Subcutaneous abdominal adipose tissue (tissue), 5 donors: ENCODE measurements around the gene CUL5.

Source experiments
- H3K27ac ChIP-seq: one replicate; pipeline ENCODE4 v1.7.0; 2013; ENCODE audit warnings: low read depth, mild to moderate bottlenecking, inconsistent platforms, low read length, moderate library complexity
- H3K27me3 ChIP-seq, 5 donors: one replicate each; pipeline ENCODE4 v1.7.0; 2013; ENCODE audit warnings: low read length in 5 of 5, inconsistent platforms in 1 of 5; ENCODE audit not compliant: control insufficient read depth in 5 of 5, insufficient read depth in 4 of 5
- H3K36me3 ChIP-seq, 5 donors: one replicate each; pipeline ENCODE4 v1.7.0; 2013; ENCODE audit warnings: low read length in 5 of 5; ENCODE audit not compliant: control insufficient read depth in 5 of 5, insufficient read depth in 5 of 5
- H3K4me1 ChIP-seq, 5 donors: one replicate each; pipeline ENCODE4 v1.7.0; 2013; ENCODE audit warnings: low read length in 5 of 5, mild to moderate bottlenecking in 3 of 5, moderate library complexity in 1 of 5; ENCODE audit not compliant: control insufficient read depth in 5 of 5, insufficient read depth in 5 of 5
- H3K4me3 ChIP-seq, 5 donors: one replicate each; pipeline ENCODE4 v1.7.0; 2013; ENCODE audit warnings: low read length in 5 of 5, low read depth in 1 of 5
- H3K9ac ChIP-seq, 5 donors: one replicate each; pipeline ENCODE4 v1.7.0; 2013; ENCODE audit warnings: low read length in 5 of 5, mild to moderate bottlenecking in 4 of 5, moderate library complexity in 3 of 5
- H3K9me3 ChIP-seq, 5 donors: one replicate each; pipeline ENCODE4 v1.7.0; 2013; ENCODE audit warnings: low read length in 5 of 5; ENCODE audit not compliant: control insufficient read depth in 5 of 5
- donor health status: healthy.
- donor health status: healthy.
- donor health status: healthy.
- donor health status: healthy.
- donor health status: healthy.

The CUL5 gene

GRCh38 chr11:107996006-107996776, 12.5 kb upstream of the CUL5 start:
- no peak overlapping the region for H3K27ac ChIP-seq

DNA sequence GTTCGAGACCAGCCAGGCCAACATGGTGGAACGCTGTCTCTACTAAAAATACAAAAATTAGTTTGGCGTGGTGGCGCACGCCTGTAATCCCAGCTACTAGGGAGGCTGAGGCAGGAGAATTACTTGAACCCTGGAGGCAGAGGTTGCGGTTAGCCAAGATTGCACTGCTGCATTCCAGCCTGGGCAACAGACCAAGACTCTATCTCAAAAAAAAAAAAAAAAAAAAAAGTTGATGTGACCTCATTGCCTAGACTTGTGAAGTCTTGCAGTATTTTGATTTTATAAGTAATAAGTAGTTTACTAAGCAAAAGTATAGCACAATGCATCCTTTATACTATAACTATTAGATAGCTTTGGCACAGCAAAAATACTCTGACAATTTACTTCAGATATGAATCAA, 9.9 kb upstream of the CUL5 start:
- Histone ChIP-seq H3K27ac (no peak overlapping the region), H3K9ac (no peak overlapping the region), H3K4me1 (no peaks in the 10 kb centered on the region), H3K27me3 (peaks cover 0 to 3% (median 0%) of the 10 kb centered on the region in 5 donors), H3K9me3 (no peaks in the 10 kb centered on the region), H3K36me3 (no peaks in the 10 kb centered on the region), H3K4me3 (no peak overlapping the region)

More at GRCh38 chr11:107996006-107996776, 12.5 kb upstream of the CUL5 start:
- H3K9me3 ChIP-seq, result no peaks in the 10 kb centered on the region
- H3K4me3 ChIP-seq, result no peak overlapping the region
- no peak overlapping the region for H3K9ac ChIP-seq
- no peaks in the 10 kb centered on the region for H3K36me3 ChIP-seq
- no peaks in the 10 kb centered on the region for H3K4me1 ChIP-seq
- peaks cover 0 to 5% (median 0%) of the 10 kb centered on the region in 5 donors for H3K27me3 ChIP-seq

DNA sequence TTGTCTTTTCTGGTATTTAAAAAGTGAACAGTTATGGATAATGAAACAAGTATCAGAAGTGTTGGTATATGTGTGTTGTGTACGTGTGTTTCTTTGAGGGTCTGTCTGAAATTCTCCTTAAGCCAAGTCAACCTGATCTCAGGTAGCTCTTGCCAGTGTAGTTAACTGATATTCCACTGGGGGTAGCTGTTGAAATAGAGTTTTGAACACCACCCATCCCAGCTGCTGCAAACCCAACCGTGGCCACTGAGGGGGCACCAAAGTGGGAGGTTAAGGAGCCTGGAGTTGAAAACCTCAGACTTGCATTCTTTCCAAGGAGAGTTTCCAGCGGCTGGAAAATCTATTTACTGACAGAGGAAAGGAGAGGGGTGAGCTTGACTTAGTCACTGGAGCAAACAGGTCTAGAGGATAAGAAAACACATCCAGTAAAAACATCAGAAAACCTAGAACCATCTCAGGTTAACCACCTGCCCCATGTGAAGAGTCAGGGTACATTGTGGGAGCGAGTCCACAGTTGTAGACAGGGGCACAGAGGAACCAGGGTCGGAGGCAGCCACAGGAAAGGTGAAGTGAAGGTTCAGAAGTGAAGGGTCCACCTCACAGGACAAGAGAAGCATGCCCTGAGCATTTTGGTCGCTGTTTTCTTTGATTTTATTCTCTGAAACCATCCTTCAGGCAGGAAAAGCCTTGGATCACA, 8.8 kb upstream of the CUL5 start:
- Histone ChIP-seq H3K27ac (no peak overlapping the region), H3K36me3 (no peaks in the 10 kb centered on the region), H3K4me3 (no peak overlapping the region), H3K27me3 (peaks cover 0 to 3% (median 0%) of the 10 kb centered on the region in 5 donors), H3K9ac (no peak overlapping the region), H3K9me3 (no peaks in the 10 kb centered on the region), H3K4me1 (no peaks in the 10 kb centered on the region)

GRCh38 chr11:108002476-108002875, 6.2 kb upstream of the CUL5 start:
- no peaks in the 10 kb centered on the region for H3K9me3 ChIP-seq
- no peaks in the 10 kb centered on the region for H3K36me3 ChIP-seq
- H3K9ac ChIP-seq, result no peak overlapping the region
- H3K4me1 ChIP-seq, result no peaks in the 10 kb centered on the region
- no peak overlapping the region for H3K4me3 ChIP-seq
- no peak overlapping the region for H3K27ac ChIP-seq
- peaks cover 0 to 3% (median 0%) of the 10 kb centered on the region in 5 donors for H3K27me3 ChIP-seq

GRCh38 chr11:108003623-108004022, 5.1 kb upstream of the CUL5 start:
- no peak overlapping the region for H3K27ac ChIP-seq
- peaks cover 0 to 4% (median 0%) of the 10 kb centered on the region in 5 donors for H3K27me3 ChIP-seq
- H3K9ac ChIP-seq, result no peak overlapping the region
- H3K4me1 ChIP-seq, result peaks cover 0 to 5% (median 4%) of the 10 kb centered on the region in 5 donors
- H3K36me3 ChIP-seq, result no peaks in the 10 kb centered on the region
- no peaks in the 10 kb centered on the region for H3K9me3 ChIP-seq
- H3K4me3 ChIP-seq, result no peak overlapping the region

GRCh38 chr11:108007819-108008218, 879 bp upstream of the CUL5 start:
- no peak overlapping the region for H3K9ac ChIP-seq
- no peak overlapping the region for H3K27ac ChIP-seq
- H3K9me3 ChIP-seq, result no peaks in the 10 kb centered on the region
- no peak overlapping the region for H3K4me3 ChIP-seq
- H3K36me3 ChIP-seq, result no peaks in the 10 kb centered on the region
- H3K27me3 ChIP-seq, result peaks cover 0 to 4% (median 0%) of the 10 kb centered on the region in 5 donors
- peaks cover 5 to 30% (median 27%) of the 10 kb centered on the region in 5 donors for H3K4me1 ChIP-seq

GRCh38 chr11:108009497-108010370, 1.0 kb downstream of the CUL5 start:
- H3K27me3 ChIP-seq, result peaks cover 0 to 4% (median 0%) of the 10 kb centered on the region in 5 donors
- peak overlapping the region; percentile 99 for H3K27ac ChIP-seq
- H3K9me3 ChIP-seq, result no peaks in the 10 kb centered on the region
- peak overlapping the region; percentile 88 to 100 (median 93) for H3K4me3 ChIP-seq
- H3K36me3 ChIP-seq, result no peaks in the 10 kb centered on the region
- peaks cover 5 to 45% (median 27%) of the 10 kb centered on the region in 5 donors for H3K4me1 ChIP-seq
- H3K9ac ChIP-seq, result peak overlapping the region; percentile 98 to 100 (median 99)

- H3K27ac ChIP-seq, result no peak overlapping the region
- H3K9me3 ChIP-seq, result no peaks in the 10 kb centered on the region
- peaks cover 0 to 2% (median 0%) of the 10 kb centered on the region in 5 donors for H3K36me3 ChIP-seq
- H3K9ac ChIP-seq, result peak overlapping the region in 2 of 5 donors; percentile 23 to 28
- no peak overlapping the region for H3K4me3 ChIP-seq
- H3K4me1 ChIP-seq, result peaks cover 5 to 45% (median 27%) of the 10 kb centered on the region in 5 donors
- peaks cover 0 to 4% (median 0%) of the 10 kb centered on the region in 5 donors for H3K27me3 ChIP-seq
These were observed 3.5 kb downstream of the CUL5 start for GRCh38 chr11:108012139-108012725.

DNA sequence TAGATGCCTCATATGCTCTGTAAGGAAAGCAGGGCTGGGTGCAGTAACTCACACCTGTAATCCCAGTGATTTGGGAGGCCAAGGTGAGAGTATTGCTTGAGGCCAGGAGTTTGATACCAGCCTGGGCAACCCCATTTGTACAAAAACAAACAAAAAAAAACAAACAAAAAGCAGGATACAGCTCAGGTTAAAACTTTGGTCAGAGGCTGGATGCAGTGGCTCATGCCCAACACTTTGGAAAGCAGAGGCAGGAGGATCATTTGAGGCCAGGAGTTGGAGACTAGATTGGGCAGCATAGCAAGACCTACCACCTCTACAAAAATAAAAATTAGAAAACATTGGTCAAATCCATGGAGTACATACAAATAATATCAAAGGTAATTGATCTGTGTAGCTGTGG, 7.9 kb downstream of the CUL5 start:
- Histone ChIP-seq H3K4me1 (peaks cover 0 to 31% (median 7%) of the 10 kb centered on the region in 5 donors), H3K27ac (no peak overlapping the region), H3K36me3 (peaks cover 0 to 6% (median 0%) of the 10 kb centered on the region in 5 donors), H3K4me3 (no peak overlapping the region), H3K9ac (peak overlapping the region in 1 of 5 donors; percentile 2), H3K9me3 (no peaks in the 10 kb centered on the region), H3K27me3 (no peaks in the 10 kb centered on the region)
